HTR-8/SVneo (cell line): ENCODE results near the gene KIAA0319L.
"Not testable (repeated sequence)": the region's sequence is repeated elsewhere in the genome, so short reads cannot be mapped to it uniquely, and the experiment has no call there.

Experiments used
- DNase-seq: peaks from one replicate; pipeline ENCODE4 v3.0.0; 2011; ENCODE audit warnings: low spot score, mixed read lengths; ENCODE audit not compliant: insufficient read length
- FAIRE-seq: peaks from 2 replicates; lab custom pipeline; 2011; peaks lifted over from hg19 to GRCh38; lab: Jason Lieb, UNC

The KIAA0319L gene

GRCh38 chr1:35585281-35585680, 28.1 kb upstream of the KIAA0319L start:
- no peak for FAIRE-seq
- no peak for DNase-seq

- not testable (repeated sequence) for FAIRE-seq, DNase-seq
Observed at GRCh38 chr1:35581621-35582020, 24.4 kb upstream of the KIAA0319L start.

- no peak for FAIRE-seq
Observed at GRCh38 chr1:35580949-35581388, 23.8 kb upstream of the KIAA0319L start.

GRCh38 chr1:35577071-35577998, 20.1 kb upstream of the KIAA0319L start:
- no peak for DNase-seq
- FAIRE-seq, result no peak

More at GRCh38 chr1:35580949-35581388, 23.8 kb upstream of the KIAA0319L start:
- no peak for DNase-seq

- not testable (repeated sequence) for FAIRE-seq, DNase-seq
Observed at GRCh38 chr1:35576766-35577070, 19.5 kb upstream of the KIAA0319L start.

GRCh38 chr1:35576061-35576765, 19.0 kb upstream of the KIAA0319L start:
- no peak for FAIRE-seq
- DNase-seq, result no peak

- no peak for FAIRE-seq
- no peak for DNase-seq
Observed at GRCh38 chr1:35575416-35575958, 18.3 kb upstream of the KIAA0319L start.

GRCh38 chr1:35574655-35575415, 17.6 kb upstream of the KIAA0319L start:
- FAIRE-seq (no peak), DNase-seq (no peak)

- peak; percentile 33 for FAIRE-seq
- no peak for DNase-seq
Observed at GRCh38 chr1:35574125-35574654, 17.0 kb upstream of the KIAA0319L start.

- FAIRE-seq, result peak; percentile 64
- peak; percentile 63 for DNase-seq
Observed at GRCh38 chr1:35573198-35574124, 16.3 kb upstream of the KIAA0319L start, which contains the start of gene TFAP2E. TSS of gene TFAP2E (plus strand) at chr1:35573314. CDS start at chr1:35573578, 264 bp downstream.

- DNase-seq (no peak), FAIRE-seq (no peak)
Observed at GRCh38 chr1:35572296-35572695, 15.1 kb upstream of the KIAA0319L start.

- DNase-seq (no peak), FAIRE-seq (no peak)
Observed at GRCh38 chr1:35571263-35571662, 14.1 kb upstream of the KIAA0319L start.

GRCh38 chr1:35570589-35571137, 13.5 kb upstream of the KIAA0319L start:
- FAIRE-seq, result no peak
- no peak for DNase-seq

GRCh38 chr1:35569936-35570335, 12.7 kb upstream of the KIAA0319L start:
- DNase-seq (no peak), FAIRE-seq (no peak)

GRCh38 chr1:35568975-35569395, 11.8 kb upstream of the KIAA0319L start:
- peak; percentile 74 for FAIRE-seq
- DNase-seq, result peak; percentile 75

GRCh38 chr1:35567947-35568558, 10.8 kb upstream of the KIAA0319L start:
- FAIRE-seq, result no peak
- DNase-seq, result no peak

- no peak for DNase-seq
- no peak for FAIRE-seq
Observed at GRCh38 chr1:35565742-35566133, 8.5 kb upstream of the KIAA0319L start.
